HL-60 (cell line): ENCODE measurements around the gene SMAD4.
"Not testable (repeated sequence)": the region's sequence is repeated elsewhere in the genome, so short reads cannot be mapped to it uniquely, and the experiment has no call there.

Experiments
- DNase-seq, 2 experiments: peaks; one replicate each; pipeline ENCODE4 v3.0.0-alpha.2; 2010 to 2020; ENCODE audit warnings: low read depth in 1 of 2, low spot score in 1 of 2
- H3K27ac ChIP-seq: fragments of 250-450 bp; sonication (Bioruptor Pico); replicated peaks from 2 replicates; pipeline ENCODE4 v1.5.1; 2020; ENCODE audit warnings: mild to moderate bottlenecking, moderate library complexity
- H3K27me3 ChIP-seq: fragments of 250-450 bp; sonication (Bioruptor Pico); 2 replicates; pipeline ENCODE4 v1.5.1; 2021; ENCODE audit warnings: mild to moderate bottlenecking, moderate library complexity; ENCODE audit not compliant: insufficient read depth, poor library complexity, severe bottlenecking
- H3K4me3 ChIP-seq: replicated peaks from 2 replicates; pipeline ENCODE4 v1.5.1; 2011; ENCODE audit warnings: mild to moderate bottlenecking, control low read depth, low read length; ENCODE audit not compliant: insufficient read depth
- CTCF ChIP-seq: IDR thresholded peaks from one replicate; pipeline ENCODE4 v1.5.1; 2011; ENCODE audit warnings: low read length, control low read depth, inconsistent platforms; ENCODE audit not compliant: insufficient read depth
- GABPA ChIP-seq: IDR thresholded peaks from 2 replicates; pipeline ENCODE4 v1.6.1; 2012; ENCODE audit warnings: low read depth
- POLR2AphosphoS5 ChIP-seq: IDR thresholded peaks from 2 replicates; pipeline ENCODE4 v1.6.1; 2012; ENCODE audit warnings: low read depth
- REST ChIP-seq: IDR thresholded peaks from 2 replicates; pipeline ENCODE4 v1.6.1; 2012; ENCODE audit warnings: low read depth; ENCODE audit not compliant: insufficient replicate concordance
- SPI1 ChIP-seq: IDR thresholded peaks from 2 replicates; pipeline ENCODE4 v1.6.1; 2012; ENCODE audit warnings: low read depth, mild to moderate bottlenecking, borderline replicate concordance

The SMAD4 gene

GRCh38 chr18:50992351-50992762 is 37.7 kb upstream of the SMAD4 start:
- Histone ChIP-seq H3K27ac (no peak overlapping the region), H3K4me3 (no peak overlapping the region), H3K27me3 (no peaks in the 10 kb centered on the region)
- DNase-seq = no peak
- TF ChIP-seq CTCF (no peak), GABPA (no peak), POLR2AphosphoS5 (no peak), REST (no peak), SPI1 (no peak)

GRCh38 chr18:50994031-50994430 is 36.0 kb upstream of the SMAD4 start:
- Histone ChIP-seq H3K4me3 (no peak overlapping the region), H3K27ac (no peak overlapping the region), H3K27me3 (no peaks in the 10 kb centered on the region)
- TF ChIP-seq REST (no peak), CTCF (no peak), SPI1 (no peak), GABPA (no peak), POLR2AphosphoS5 (no peak)
- no peak for DNase-seq

GRCh38 chr18:51003174-51003573 is 26.8 kb upstream of the SMAD4 start:
- H3K4me3 ChIP-seq, H3K27ac ChIP-seq, DNase-seq, H3K27me3 ChIP-seq: not testable (repeated sequence)

GRCh38 chr18:51006061-51006818 is 23.8 kb upstream of the SMAD4 start:
- Histone ChIP-seq H3K4me3 (no peak overlapping the region), H3K27me3 (no peaks in the 10 kb centered on the region), H3K27ac (no peak overlapping the region)
- no peak for DNase-seq
- TF ChIP-seq GABPA (no peak), REST (no peak), CTCF (no peak), POLR2AphosphoS5 (no peak), SPI1 (no peak)
